Measurements from ENCODE around the gene MGMT.

DNA sequence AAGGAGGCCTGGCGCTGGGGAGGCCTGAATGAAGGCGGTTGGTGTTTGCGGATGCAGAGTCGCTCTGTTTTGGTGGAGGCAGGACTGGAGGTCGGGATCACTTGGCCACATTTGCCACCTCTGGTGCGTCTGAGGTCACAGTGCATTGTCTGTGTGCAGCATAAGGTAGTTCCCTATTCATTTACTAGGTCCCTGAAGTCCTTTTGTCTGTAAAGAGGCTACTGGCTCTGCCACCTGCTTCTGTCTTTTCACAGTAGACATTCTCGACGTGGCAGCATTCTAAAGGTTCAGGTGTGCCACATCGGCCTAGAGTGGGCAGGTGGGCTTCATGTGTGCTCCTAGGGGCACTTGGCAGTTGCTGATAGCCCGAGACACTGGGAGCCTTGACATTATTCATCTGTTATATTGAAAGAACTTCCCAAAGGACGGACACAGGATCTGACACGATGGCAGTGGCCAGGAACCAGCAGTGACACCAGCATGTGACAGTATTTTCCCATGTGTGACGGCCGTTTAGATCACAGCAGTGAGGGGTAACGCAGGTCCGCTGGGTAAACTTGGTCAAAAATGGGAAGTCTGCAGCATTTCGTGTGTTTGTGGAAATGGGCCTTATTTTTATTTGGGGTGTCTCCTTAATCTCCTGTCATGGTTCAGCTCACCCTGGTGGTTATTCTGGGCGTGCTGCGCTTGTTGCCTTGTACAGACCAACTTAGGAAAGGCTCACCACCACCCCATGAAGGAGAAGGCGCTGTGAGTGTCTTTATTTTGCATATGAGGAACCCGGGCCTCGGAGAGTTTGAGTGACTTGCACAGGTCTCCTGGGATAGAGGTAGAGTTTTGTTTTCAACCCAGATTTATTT lies 5.9 kb downstream of the MGMT start:
- no peak for TF ChIP-seq EZH2 (IDR thresholded peaks at IDR 0.05; ENCODE audit: borderline replicate concordance, low read length)
- TF ChIP-seq, protein P1, sequence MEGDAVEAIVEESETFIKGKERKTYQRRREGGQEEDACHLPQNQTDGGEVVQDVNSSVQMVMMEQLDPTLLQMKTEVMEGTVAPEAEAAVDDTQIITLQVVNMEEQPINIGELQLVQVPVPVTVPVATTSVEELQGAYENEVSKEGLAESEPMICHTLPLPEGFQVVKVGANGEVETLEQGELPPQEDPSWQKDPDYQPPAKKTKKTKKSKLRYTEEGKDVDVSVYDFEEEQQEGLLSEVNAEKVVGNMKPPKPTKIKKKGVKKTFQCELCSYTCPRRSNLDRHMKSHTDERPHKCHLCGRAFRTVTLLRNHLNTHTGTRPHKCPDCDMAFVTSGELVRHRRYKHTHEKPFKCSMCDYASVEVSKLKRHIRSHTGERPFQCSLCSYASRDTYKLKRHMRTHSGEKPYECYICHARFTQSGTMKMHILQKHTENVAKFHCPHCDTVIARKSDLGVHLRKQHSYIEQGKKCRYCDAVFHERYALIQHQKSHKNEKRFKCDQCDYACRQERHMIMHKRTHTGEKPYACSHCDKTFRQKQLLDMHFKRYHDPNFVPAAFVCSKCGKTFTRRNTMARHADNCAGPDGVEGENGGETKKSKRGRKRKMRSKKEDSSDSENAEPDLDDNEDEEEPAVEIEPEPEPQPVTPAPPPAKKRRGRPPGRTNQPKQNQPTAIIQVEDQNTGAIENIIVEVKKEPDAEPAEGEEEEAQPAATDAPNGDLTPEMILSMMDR (conservative IDR thresholded peaks at IDR 0.05 in 1 of 2, IDR thresholded peaks at IDR 0.05 in 1 of 2; ENCODE audit: extremely low read depth in 1 of 2, insufficient read depth in 1 of 2, low read depth in 1 of 2, low read length in 2 of 2), result no peak
